Loucy (cell line): Measurements from ENCODE around the gene BET1.

Source experiments
- EZH2phosphoT487 ChIP-seq: fragments of 200-600 bp; IDR thresholded peaks from 2 replicates; pipeline ENCODE4 v1.6.1; 2018; ENCODE audit warnings: antibody characterized with exemption, mild to moderate bottlenecking, moderate library complexity, borderline replicate concordance
- TF ChIP-seq, protein P1 (sequence below): fragments of 200-600 bp; sonication (generic); conservative IDR thresholded peaks from 2 replicates; pipeline ENCODE4 v1.5.1; 2014; ENCODE audit warnings: mild to moderate bottlenecking, antibody characterized with exemption, low read length

DNA sequence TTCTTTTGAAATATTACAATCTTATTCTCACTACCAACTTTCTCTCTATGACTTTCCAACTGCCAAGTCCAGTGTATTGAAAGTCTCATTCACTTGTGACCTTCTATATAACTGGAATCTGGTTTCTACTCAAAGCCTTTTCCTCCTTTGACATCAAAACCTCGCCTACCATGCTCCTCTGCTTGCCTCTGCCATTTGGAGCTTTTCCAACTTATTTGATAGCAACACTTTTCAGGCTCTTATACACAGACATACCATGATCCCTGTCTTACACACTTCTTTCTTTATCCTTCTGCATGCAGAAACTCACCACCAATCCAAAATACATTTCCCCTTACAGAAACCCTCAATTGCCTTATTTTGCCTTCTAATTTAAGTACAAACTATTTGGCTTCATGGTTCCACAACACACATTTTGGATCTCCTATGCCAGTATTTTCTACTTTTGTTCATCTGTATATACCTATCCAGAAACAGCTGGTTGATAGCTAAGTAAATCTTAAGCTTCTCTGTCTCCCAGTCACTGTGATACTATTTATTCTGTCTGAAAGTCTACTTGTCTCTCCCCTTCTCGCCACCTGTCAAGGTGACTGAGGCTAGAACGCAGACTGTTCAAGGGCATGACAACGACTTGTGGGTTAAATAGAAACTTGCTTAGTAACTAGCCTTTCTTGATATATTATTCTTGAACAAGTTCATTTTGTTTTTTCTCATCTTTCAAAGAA is 60.2 kb downstream of the BET1 start:
- TF ChIP-seq, protein P1, sequence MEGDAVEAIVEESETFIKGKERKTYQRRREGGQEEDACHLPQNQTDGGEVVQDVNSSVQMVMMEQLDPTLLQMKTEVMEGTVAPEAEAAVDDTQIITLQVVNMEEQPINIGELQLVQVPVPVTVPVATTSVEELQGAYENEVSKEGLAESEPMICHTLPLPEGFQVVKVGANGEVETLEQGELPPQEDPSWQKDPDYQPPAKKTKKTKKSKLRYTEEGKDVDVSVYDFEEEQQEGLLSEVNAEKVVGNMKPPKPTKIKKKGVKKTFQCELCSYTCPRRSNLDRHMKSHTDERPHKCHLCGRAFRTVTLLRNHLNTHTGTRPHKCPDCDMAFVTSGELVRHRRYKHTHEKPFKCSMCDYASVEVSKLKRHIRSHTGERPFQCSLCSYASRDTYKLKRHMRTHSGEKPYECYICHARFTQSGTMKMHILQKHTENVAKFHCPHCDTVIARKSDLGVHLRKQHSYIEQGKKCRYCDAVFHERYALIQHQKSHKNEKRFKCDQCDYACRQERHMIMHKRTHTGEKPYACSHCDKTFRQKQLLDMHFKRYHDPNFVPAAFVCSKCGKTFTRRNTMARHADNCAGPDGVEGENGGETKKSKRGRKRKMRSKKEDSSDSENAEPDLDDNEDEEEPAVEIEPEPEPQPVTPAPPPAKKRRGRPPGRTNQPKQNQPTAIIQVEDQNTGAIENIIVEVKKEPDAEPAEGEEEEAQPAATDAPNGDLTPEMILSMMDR = no peak
- no peak for TF ChIP-seq EZH2phosphoT487
